Adrenal gland (tissue), 12 donors: ENCODE data around the gene OSBP2. TPM values are rescaled to one million over a fixed set of nuclear protein-coding genes. Genes with fewer than 3 reads are reported as not detected.
A peak's percentile ranks its signal among the peaks of the same experiment; 100 is the strongest.

Experiments used
- DNase-seq, 7 donors: peaks; one replicate each; pipeline ENCODE4 v3.0.0-alpha.2; 2019 to 2020
- H3K27ac ChIP-seq, 5 donors: fragments of 200-600 bp; sonication (generic) in 4 of 5; 1 replicate in 3 of 5; 2 replicates in 2 of 5; pipeline versions ENCODE4 v1.5.1 to v1.8.0; 2016 to 2020; ENCODE audit warnings: mild to moderate bottlenecking in 1 of 5
- H3K27me3 ChIP-seq: fragments of 200-600 bp; 2 replicates; pipeline ENCODE4 v1.8.0; 2021
- H3K36me3 ChIP-seq, 2 donors: fragments of 200-600 bp; replicated peaks in 1 of 2; 1 replicate in 1 of 2; 2 replicates in 1 of 2; pipeline versions ENCODE4 v1.5.1 to v1.8.0; 2018 to 2022
- H3K4me1 ChIP-seq, 2 donors: fragments of 200-600 bp; replicated peaks in 1 of 2; 1 replicate in 1 of 2; 2 replicates in 1 of 2; pipeline versions ENCODE4 v1.5.1 to v1.8.0; 2018 to 2021
- H3K4me3 ChIP-seq, 4 donors: fragments of 200-600 bp; sonication (generic) in 3 of 4; one replicate each; pipeline ENCODE4 v1.5.1; 2016 to 2018
- H3K9me3 ChIP-seq, 3 donors: fragments of 200-600 bp; sonication (generic) in 1 of 3; replicated peaks in 1 of 3; 1 replicate in 2 of 3; 2 replicates in 1 of 3; pipeline versions ENCODE4 v1.5.1 to v1.8.0; 2016 to 2021
- POLR2A ChIP-seq, 2 donors: fragments of 450-650 bp; IDR thresholded peaks; one replicate each; pipeline ENCODE4 v1.6.1; 2017; ENCODE audit warnings: antibody characterized with exemption in 2 of 2, mild to moderate bottlenecking in 2 of 2, moderate library complexity in 1 of 2
- WGBS, 4 donors: extraction: QIAGEN DNeasy Blood & Tissue Kit in 2 of 4; methylation state at CpG; one replicate each; pipeline versions ENCODE4 v1.1.5 to v1.1.7; 2013 to 2017; 5-methylcytosine and 5-hydroxymethylcytosine counted together
- intact Hi-C, 2 donors: fragments of 100-400 bp; cut with DNase I; formaldehyde crosslinking; loops; one replicate each; pipeline versions ENCODE4 v1.14.1 to v1.15.0; 2022 to 2023
- polyA plus RNA-seq, 3 donors: library from polyadenylated mRNA; stranded (reverse); fragments of 200-250 nt in 2 of 3; fragments of 350-450 nt in 1 of 3; fragmentation: Illumina TruSeq in 1 of 3; extraction: RNeasy Lipid Tissue Mini Kit (QIAGEN cat#74804) in 1 of 3; gene quantifications; one replicate each; pipeline ENCODE4 v1.2.3, GENCODE V29; 2013 to 2014
- total RNA-seq, 9 donors: library from RNA; depleted of rRNA in 4 of 9; stranded (reverse); fragments of >200 nt in 4 of 9; fragments of 120-200 nt in 1 of 9; fragmentation: NEBNext Ultra II Directional in 1 of 9; extraction: Animal tissue kit (Norgen Biotek cat#: 25700) in 1 of 9; gene quantifications; one replicate each; pipeline versions ENCODE4 v1.1.0 to v1.2.4, GENCODE V29; 2013 to 2023
- TF ChIP-seq, protein P1 (sequence below), 6 experiments: fragments of 450-650 bp in 4 of 6; fragments of 200-600 bp in 2 of 6; sonication (generic) in 1 of 6; IDR thresholded peaks; 1 replicate in 5 of 6; 2 replicates in 1 of 6; pipeline versions ENCODE4 v1.5.1 to v1.8.0; 2016 to 2021; ENCODE audit warnings: antibody characterized with exemption in 6 of 6, mild to moderate bottlenecking in 2 of 6, moderate library complexity in 1 of 6
- donor health status: healthy with polysubstance abuse.
- donor health status: Bipolar disorder and iron deficiency.
- donor health status: DM: yes; HTN: yes; CAD: no.
- donor health status: DM: no; HTN: no; CAD: no.
- donor health status: DM: no; HTN: no; CAD: no.
- donor health status: DM: yes; HTN: yes; CAD: no.

OSBP2 gene
- total and polyA plus RNA-seq, 12 donors = 7.3 to 35.6 (median 19.7) TPM

DNA sequence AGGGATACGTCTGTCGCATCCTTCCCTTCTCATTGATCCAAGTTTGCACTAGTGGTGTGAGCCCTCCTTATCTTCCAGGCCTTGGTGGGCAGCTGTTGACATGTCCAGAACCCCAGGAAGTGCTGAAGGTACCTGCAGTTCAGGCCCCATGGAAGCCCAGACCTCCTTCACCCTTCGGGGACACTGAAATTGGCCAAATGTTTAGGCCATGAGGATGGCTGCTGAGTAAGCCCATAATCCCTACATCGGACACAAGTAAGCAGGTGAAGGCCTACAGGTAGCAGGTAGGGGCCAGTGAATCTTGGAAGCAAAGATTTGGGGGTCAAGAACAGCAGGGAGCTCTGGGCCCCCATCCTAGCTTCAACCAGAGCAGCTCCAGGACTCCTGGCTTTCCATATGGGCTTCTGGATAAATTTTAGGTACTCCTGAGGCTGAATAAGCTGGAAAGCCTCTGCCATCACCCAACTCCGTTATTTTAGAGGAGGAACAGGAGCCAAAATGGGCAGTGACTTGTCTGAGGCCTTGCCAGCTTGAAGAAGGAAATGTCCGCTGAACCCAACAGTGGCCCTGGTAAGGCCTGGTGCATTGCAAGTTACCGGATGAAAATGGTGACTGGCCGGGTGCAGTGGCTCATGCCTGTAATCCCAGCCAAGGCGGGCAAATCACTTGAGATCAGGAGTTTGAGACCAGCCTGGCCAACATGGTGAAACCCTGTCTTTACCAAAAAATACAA, 228.7 kb downstream of the OSBP2 start:
- intact Hi-C loops = loop anchor here (5.0 to 10.0 kb wide), 2 partner anchors 161 to 289 kb away; partner anchors contain the start of gene SLC35E4 (in 2 of the 2)
- 91 to 96% (median 93%) methylated on average over 8 to 9 of the region's 9 CpGs for whole genome bisulfite sequencing, 4 donors
- no peaks in the 10 kb centered on the region for H3K27me3 ChIP-seq
- H3K4me3 ChIP-seq = no peak overlapping the region
- TF ChIP-seq POLR2A (IDR thresholded peaks at IDR 0.05) = no peak
- TF ChIP-seq, protein P1, sequence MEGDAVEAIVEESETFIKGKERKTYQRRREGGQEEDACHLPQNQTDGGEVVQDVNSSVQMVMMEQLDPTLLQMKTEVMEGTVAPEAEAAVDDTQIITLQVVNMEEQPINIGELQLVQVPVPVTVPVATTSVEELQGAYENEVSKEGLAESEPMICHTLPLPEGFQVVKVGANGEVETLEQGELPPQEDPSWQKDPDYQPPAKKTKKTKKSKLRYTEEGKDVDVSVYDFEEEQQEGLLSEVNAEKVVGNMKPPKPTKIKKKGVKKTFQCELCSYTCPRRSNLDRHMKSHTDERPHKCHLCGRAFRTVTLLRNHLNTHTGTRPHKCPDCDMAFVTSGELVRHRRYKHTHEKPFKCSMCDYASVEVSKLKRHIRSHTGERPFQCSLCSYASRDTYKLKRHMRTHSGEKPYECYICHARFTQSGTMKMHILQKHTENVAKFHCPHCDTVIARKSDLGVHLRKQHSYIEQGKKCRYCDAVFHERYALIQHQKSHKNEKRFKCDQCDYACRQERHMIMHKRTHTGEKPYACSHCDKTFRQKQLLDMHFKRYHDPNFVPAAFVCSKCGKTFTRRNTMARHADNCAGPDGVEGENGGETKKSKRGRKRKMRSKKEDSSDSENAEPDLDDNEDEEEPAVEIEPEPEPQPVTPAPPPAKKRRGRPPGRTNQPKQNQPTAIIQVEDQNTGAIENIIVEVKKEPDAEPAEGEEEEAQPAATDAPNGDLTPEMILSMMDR (IDR thresholded peaks at IDR 0.05) = no peak
- H3K4me1 ChIP-seq = peaks cover 0 to 13% of the 10 kb centered on the region in 2 donors
- peak in 1 of 7 donors; percentile 18 for DNase-seq
- peaks cover 0 to 19% of the 10 kb centered on the region in 2 donors for H3K36me3 ChIP-seq
- H3K27ac ChIP-seq = no peak overlapping the region
- H3K9me3 ChIP-seq = no peaks in the 10 kb centered on the region

GRCh38 chr22:30925667-30926066, 231.0 kb downstream of the OSBP2 start:
- Histone ChIP-seq H3K4me3 (no peak overlapping the region), H3K36me3 (peaks cover 0 to 40% of the 10 kb centered on the region in 2 donors), H3K27me3 (no peaks in the 10 kb centered on the region), H3K27ac (no peak overlapping the region), H3K4me1 (peaks cover 0 to 10% of the 10 kb centered on the region in 2 donors), H3K9me3 (no peaks in the 10 kb centered on the region)
- peak in 1 of 7 donors; percentile 35 for DNase-seq
- TF ChIP-seq, protein P1 (IDR thresholded peaks at IDR 0.05) = no peak
- no peak for TF ChIP-seq POLR2A (IDR thresholded peaks at IDR 0.05)
- WGBS, 4 donors = 94 to 96% (median 95%) methylated on average over 5 of the region's 5 CpGs
- intact Hi-C loops = loop anchor here (10.0 kb wide), 1 partner anchor 291 kb away; the partner anchor contains the start of gene SLC35E4 (in 2 of the 2)

DNA sequence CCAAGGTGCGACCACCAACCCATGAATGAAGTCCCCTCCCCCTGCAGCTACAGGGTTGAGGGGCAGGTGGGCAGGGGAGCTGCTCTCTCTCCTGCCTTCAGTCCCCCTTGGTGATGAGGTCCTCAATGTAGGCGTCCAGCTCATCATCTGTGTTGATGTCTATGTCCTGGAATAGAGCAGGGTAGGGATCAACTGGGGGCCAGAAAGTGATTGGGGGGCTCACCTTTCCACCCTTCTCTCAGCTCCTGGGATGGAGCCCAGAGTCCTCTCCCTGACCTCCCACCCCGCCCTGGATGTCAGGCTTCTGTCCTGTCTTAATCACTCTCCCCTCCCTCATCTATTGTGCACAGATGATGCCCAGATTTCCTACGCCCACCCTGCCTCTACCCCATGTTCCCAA, 232.0 kb downstream of the OSBP2 start:
- no peak overlapping the region for H3K4me3 ChIP-seq
- intact Hi-C loops = loop anchor here (10.0 kb wide), 1 partner anchor 292 kb away; the partner anchor contains the start of gene SLC35E4 (in 2 of the 2)
- DNase-seq = peak in 1 of 7 donors; percentile 29
- peaks cover 0 to 50% of the 10 kb centered on the region in 2 donors for H3K36me3 ChIP-seq
- H3K9me3 ChIP-seq = no peaks in the 10 kb centered on the region
- no peak overlapping the region for H3K27ac ChIP-seq
- H3K4me1 ChIP-seq = peaks cover 0 to under 1% of the 10 kb centered on the region in 2 donors
- WGBS, 4 donors = 88 to 94% (median 92%) methylated on average over 4 of the region's 4 CpGs
- TF ChIP-seq POLR2A (IDR thresholded peaks at IDR 0.05) = no peak
- TF ChIP-seq, protein P1 (IDR thresholded peaks at IDR 0.05) = no peak
- no peaks in the 10 kb centered on the region for H3K27me3 ChIP-seq

GRCh38 chr22:30927806-30928205, 233.1 kb downstream of the OSBP2 start:
- no peaks in the 10 kb centered on the region for H3K27me3 ChIP-seq
- intact Hi-C loops = loop anchor here (10.0 kb wide), 1 partner anchor 293 kb away; the partner anchor contains the start of gene SLC35E4 (in 2 of the 2)
- no peak for TF ChIP-seq POLR2A (IDR thresholded peaks at IDR 0.05)
- TF ChIP-seq, protein P1 (IDR thresholded peaks at IDR 0.05) = no peak
- no peaks in the 10 kb centered on the region for H3K9me3 ChIP-seq
- 91 to 96% (median 91%) methylated on average over 4 to 10 of the region's 10 CpGs for WGBS, 4 donors
- peak in 1 of 7 donors; percentile 39 for DNase-seq
- H3K4me3 ChIP-seq = no peak overlapping the region
- H3K36me3 ChIP-seq = peaks cover 0 to 61% of the 10 kb centered on the region in 2 donors
- H3K27ac ChIP-seq = no peak overlapping the region
- H3K4me1 ChIP-seq = no peaks in the 10 kb centered on the region
